ENCODE data around the gene ELOF1.
A peak's percentile ranks its signal among the peaks of the same experiment; 100 is the strongest.

ELOF1 gene

DNA sequence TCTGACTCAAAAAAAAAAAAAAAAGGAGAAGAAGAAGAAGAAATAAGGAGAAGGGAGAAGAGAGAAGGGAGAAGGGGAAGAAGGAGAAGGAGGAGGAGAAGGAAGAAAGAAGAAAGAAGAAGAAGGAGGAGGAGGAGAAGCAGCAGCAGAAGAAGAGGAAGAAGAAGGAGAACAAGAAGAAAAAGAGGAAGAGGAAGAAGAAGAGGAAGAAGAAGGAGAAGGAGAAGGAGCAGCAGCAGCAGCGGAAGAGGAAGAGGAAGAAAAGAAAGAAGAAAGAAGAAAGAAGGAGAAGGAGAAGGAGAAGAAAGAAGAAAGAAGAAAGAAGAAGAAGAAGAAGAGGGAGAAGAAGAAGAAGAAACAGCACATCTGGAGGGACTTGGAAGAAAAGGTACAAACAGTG, 24.5 kb downstream of the ELOF1 start:
- no peak for DNase-seq

- peak; percentile 45 for DNase-seq
Observed at GRCh38 chr19:11530432-11530831, 28.6 kb downstream of the ELOF1 start.

- DNase-seq: peak; percentile 96
Observed at GRCh38 chr19:11528551-11529341, 30.3 kb downstream of the ELOF1 start, which contains the start of gene ECSIT. Gene ECSIT, minus strand, starts transcription at chr19:11529134. Its CDS starts 9,964 bp downstream, at chr19:11519170.

GRCh38 chr19:11519138-11519537, 39.9 kb downstream of the ELOF1 start:
- no peak for DNase-seq

DNA sequence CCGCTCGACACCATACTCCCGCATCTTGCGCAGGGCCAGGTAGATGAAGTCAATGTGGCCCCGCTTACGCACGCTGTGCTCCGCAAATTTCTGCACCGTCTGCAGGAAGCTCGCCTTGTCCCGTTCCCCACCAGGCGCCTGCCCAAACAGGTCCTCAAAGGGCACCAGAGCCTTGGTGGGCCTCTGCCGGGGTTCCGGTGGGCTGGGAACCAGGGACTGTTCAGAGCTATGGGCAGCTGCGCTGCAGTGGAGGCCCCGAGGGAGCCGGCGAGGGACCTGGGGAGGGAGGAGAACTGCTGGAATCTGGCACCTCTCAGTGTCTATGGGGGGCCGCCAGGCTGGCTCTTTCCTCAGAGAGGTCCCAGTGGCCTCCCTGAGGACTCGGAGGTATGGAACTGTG, 45.1 kb downstream of the ELOF1 start:
- no peak for DNase-seq

DNA sequence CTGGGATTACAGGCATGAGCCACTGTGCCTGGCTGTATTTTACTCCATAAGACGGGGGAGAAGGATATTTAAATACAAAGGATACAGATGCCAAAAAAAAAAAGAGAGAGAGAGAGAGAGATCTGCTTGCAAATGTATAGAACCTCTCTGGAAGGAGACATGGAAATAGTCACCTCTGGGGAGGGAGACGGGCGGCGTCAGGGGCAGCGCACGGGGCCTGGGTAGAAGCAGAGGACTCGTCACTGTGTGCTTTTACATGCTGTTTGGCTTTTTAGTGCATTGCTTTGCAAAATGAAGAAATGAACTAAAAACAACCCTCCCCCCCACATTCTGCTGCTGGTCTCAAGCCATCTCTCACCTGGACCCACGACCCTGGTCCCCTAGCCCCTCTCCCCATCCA, 48.6 kb downstream of the ELOF1 start:
- no peak for DNase-seq

DNA sequence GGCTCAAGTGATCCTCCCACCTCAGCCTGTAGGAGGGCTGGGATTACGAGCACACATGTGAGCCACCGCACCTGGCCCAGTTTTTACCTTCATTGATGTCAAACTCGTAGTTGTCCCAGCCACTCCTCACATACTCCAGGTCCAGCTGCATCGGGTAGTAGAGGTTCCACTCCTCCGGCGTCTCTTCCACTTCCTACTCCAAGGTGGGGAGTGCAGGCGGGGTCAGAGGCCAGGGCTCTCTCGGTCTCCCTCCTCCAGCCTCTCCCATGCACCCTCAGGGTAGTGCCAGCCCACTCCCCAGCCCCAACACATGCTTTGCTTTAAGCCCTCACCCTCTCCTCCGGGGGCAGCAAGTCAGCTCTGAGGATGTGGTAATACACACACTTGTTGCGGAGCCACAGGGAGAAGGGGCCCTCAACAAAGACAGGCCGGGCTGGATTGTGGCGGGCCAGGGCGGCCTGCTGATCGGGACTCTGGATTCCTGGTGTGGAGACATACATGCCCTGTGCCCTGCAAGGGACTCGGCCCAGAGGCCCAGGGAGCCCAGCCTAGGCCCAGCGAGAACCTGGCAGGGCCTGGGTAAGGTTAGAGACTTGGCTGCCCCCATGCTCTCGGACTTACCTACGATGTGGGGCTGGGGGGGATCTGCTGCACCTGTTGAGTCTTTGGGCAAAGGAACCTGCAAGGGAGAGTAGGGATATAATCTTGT, 51.5 kb downstream of the ELOF1 start:
- DNase-seq: no peak

- DNase-seq: no peak
Observed at GRCh38 chr19:11506967-11507366, 52.1 kb downstream of the ELOF1 start.

DNA sequence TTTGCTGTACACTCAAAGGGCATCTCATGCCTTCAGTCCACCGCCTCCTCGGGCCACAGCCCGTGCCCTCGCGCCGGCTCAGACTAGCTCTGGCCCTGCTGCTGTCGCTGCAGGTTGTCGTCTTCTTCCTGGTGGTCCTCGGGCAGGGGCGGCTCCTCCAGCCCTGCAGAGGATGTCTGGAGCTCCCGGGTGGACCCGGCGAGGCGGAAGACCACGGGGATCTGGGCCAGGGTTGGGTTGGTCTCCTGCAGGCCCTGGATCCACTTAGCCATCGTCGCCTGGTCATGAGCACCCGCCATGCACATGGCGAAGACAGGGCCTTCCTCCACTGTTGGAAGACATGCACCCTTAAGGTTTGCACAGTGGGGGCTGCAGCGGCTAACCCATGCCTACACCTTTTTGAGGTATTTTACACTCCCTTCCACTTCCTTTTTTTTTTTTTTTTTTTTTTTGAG, 52.9 kb downstream of the ELOF1 start:
- DNase-seq: no peak

DNA sequence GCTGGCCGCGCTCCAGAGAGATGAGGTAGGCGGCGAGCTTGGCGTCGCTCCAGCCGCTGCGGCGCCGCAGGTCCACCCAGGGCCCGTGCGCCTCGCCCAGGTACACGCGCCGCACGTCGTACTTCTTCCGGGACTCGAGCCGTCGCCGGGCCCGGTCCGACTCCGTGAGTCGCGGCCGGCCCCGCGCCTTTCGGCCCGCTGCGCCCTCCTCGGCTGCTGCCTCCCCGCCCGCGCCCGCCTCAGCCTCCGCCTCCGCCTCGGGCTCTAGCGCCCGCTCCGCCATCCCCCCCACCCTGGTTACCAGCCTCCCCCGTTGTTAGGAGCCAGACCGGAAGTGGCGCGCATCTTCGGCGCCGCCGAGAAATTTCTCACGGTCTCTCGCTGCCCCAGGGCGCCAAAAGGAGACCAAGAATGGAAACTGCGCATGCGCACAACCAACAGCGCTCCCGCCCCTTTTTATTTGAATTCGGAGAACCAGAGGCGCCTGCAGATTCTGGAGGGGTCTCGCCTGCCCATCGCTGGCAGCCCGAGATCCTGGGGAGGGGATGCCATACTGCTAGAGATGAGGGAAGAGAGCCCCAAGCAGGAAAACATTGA, 53.4 kb downstream of the ELOF1 start, which contains the start of gene ZNF653:
TSS of gene ZNF653 (minus strand) at position 336 of the 597 bp plus-strand sequence. CDS start at position 283, 53 bp downstream.
- peak; percentile 97 for DNase-seq

DNA sequence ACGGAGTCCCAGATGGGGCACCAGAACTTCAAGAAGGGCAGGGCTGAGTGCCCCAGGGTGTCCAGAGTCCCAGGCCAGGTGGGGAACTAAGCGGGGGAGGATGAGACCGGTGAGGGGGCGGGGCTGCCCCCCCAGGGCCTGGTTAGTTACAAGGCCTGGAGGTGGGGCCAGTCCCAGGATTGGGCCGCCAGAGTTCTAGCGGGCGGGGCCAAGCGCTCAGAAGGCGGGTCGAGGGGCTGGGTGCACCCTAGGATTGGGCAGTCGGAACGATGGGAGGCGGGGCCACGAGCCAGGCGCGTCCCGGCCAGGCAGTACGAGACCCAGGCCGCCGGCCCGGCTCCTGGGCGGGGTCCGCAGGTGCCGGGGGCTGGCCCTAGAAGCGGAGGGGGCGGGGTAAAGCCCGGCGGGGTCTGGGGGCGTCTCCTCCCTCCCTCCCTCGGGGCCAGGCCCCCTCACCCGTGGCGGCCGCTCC, 54.0 kb downstream of the ELOF1 start:
- peak; percentile 98 for DNase-seq

DNA sequence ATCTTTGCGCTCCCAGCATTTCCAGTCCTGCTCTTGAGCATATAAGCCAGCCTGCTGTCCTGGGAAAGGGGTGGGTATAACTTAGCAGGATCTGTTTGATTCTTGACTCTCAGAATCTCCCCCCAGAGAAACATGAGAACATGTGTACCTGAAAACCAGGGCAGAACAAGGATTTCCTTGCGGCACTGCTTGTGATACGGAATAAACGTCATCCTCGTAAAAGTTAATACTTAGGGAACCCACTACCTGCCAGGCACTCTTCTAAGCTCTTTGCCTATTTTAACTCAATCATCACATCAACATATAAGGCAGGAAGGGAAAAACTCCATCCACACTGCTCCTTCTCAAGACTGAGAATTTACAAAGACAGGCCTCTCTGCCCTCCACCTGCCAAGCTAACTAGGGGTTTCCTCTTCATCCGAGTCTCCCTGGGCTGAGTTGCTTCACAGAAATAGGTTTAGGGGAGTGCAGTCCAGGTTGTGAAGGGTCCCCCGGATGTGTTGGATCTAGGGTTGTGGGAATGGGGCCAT, 54.5 kb downstream of the ELOF1 start:
- no peak for DNase-seq
